ENCODE results near the gene ZBTB12.

Gene ZBTB12

DNA sequence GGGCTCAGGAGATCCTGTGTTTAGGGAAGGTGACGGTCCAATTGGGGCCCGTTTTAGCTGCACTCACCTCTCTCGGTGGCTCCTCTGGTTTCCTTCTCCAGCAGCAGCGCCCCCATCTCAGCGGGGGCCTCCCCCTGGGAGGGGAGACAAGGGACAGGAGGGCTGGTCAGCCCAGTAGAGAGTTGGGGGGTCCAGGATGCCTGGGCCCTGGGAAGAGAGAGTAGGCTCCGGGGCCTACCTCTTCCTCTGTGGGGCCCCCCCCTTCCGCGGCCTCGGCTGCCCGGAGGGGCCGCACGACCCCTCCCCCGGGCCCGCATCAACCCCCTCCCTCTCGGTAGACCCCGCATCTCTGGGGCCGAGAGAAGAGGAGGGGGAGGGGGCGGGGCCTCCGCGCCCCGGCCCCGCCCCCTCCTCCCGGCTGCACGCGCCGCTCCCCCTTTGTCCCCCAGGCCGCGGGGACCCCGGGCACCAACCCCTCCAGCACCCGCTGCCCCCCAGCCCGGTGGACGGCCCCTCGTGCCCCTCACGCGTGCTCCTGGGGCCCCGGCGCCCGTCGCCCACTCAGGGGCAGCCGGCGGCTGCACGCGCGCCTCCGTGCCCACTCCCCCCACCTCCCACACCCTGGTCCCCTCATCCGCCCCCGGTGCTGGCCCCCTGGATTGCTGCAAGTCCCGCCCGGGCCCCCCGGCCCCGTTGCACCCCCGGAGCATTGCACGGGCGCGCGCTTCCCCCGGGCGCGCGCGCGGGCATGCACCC, 4.9 kb downstream of the ZBTB12 start:
- DNase-seq, result no peak

DNA sequence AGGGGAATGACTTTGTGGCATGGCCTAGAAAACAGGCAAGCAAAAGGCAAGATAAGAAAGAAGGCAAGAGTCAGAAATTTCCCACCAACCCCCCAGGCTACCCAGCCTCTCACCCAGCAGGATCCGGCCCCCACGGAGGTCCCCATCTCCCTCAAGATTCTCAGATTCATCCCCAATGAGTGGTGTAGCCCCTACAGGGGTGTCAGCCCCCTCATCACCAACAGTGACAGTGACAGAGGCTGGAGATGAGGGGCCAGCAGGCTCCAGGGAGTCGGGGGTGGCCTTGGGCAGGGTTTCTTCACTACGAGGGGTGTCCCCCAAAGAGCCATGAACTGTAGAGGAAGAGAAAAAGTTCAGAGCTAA, 5.4 kb downstream of the ZBTB12 start:
- no peak for DNase-seq

DNA sequence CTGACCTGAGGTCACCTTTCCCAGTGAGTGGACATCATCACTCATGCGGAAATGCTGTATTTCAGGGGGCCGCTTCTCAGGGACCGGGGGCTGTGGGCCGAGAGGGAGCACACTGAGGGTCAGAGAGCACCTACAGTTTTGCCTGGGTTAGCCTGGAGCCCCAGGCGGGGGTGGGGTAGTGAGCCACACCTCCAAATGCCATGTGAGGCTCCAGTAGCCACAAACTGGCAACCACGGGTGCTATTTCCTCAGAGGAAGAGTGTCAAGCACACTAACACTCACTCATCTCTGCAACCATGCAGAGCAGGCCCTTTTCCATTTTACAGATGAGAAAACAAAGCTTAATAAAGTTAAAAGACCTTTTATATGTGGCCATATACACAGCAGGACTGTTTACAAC, 9.1 kb downstream of the ZBTB12 start:
- no peak for DNase-seq

DNA sequence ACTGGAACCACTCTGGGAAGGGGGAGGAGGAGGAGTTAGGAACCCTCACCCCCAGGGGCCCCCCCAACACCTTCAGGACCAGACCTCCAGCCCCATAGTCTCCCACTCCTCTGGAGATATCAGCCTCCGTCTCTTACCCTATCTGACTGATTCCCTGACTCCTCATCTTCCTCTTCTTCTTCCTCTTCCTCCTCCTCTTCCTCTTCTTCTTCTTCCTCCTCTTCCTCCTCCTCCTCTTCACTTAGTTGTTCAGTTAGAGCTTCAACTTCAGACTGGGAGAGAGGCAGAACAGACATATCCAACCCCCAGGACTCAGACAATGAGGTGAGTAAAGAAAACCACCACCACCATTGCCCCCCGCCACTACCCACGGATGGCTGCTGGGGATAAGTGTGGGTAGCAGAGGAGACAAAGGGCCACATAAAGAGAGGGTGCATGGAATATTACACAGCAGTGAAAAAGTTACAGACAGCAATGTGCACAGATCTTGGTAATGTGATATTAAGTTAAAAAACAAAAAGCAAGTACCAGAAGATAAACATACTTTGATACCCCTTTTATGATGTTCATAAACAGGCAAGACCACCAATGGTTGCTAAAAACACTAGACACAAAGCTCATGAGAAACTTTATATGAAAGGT, 12.4 kb downstream of the ZBTB12 start:
- no peak for DNase-seq

DNA sequence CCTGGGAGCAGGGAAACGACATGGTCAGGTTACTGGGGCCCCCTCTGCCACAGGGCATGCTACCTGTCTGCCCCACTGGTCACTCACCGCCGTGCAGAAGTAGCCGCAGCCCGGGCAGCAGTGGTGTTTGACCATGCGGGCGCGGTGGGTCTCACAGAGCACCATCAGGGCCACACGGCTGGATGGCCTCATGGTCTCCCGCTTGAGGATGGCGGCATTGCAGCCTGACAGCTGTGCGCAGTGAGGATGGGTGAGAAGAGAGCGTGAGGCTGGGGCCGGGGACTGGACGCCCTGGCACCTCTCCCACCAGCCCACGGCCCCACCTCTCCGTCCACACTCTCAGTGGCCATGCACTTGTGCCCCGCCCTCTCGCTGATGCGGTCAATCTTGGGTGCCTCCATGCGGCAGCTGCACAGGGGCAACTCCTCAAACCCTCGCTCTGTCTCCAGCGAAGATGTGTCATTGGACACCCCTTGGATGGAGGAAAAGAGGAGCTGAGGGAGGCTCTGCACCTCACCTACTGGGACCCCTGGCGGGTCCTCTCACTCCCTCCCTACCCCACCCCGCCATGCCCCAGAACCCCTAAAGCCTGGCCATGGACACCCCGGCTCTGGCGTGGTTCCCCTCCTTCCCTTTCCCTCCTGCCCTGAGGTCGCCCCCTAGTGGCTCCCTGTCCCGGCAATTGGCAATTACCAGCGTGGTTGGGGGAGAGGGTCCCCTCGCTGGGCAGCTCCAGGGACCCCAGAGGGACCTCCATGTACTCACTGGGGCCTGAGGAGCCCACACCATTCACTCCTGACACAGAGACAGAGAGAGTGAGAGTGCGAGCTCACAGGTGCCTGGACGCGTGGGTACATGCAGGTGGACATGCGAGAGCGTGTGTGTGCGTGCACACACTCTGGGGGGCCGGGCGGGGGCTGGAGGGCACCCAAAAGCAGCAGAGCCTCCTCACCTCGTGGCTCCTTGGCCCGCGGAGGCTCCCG, 13.3 kb downstream of the ZBTB12 start:
- DNase-seq, result peak; percentile 50

DNA sequence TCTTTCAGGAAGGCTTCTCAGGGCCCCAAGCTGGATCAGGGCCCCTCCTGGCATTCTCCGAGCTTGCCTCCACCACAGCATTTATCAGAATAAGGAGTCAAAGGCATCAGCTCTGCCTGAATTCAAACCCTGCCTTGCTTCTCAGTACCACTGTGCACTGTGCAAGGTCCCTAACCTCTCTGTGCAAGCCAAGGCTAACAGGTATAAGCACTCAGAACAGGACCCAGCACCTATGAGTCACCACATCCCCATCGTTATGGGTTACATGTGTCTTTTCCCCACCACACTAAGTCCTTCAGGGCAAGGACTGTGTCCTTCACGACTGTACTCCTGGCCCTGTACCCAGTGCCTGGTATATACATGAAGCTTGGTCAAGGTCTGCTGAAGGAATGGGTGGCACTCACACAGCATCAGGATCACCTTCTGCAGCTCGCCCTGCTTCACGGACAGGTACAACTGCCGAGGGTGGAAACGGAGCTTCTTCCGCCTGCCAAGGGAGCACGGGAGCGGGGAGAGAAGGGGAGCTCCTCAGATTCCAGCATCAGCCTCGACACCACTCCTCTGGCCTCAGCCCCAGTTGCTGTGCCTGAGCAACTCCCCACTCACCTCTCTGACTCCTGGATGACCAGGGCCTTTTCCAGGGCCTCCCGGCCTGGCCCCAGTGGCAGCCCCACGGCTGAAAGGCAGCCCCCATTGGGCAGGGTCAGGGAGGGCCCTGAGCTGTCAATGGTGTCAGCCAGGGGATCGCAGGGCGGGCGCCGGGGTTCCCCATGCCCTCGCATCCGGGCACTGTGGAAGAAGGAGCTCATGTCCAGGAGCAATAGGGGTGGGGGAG, 14.5 kb downstream of the ZBTB12 start:
- no peak for DNase-seq

DNA sequence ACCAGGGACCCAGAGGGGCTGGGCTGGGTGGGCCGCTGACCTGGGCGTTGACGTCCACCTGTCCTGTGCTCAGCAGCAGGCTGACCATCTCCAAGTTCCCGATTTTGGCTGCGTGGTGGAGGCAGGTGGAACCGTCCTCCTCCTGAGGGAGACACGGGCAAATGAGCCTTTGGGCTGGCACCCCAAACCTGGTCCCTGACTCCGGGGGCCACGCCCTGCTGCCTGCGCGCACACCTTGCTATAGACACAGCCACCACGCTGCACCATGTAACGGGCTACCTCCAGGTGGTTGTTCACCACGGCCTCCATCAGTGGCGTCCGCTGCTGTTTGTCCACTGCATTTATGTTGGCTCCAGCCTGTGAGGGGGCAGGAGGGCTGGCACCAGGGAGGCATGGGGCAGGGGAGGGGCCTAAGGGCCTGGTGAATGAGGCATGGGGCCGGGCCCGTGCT, 15.3 kb downstream of the ZBTB12 start:
- DNase-seq, result no peak

DNA sequence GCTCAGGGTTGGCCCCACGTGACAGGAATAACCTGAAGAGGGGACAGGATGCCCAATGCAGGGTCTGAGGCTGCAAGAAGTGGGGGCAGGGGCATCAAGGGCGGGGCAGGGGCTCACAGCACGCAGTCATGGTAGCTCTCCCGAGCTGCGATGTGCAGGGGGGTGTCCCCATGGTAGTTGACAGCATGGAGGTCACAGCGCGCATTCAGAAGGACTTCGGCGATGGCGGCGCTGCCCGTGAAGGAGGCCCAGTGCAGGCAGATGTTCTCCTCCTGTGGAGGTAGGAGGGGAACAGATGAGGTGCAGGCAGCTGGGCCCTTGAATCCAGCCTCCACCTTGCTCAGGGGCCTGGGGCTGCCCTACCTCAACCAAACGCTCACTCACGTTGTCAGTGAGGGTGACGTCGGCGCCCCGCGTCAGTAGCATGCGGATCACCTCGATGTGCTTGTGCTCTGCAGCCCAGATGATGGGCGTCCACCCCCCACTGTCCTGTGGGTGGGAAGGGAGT, 17.3 kb downstream of the ZBTB12 start:
- no peak for DNase-seq

DNA sequence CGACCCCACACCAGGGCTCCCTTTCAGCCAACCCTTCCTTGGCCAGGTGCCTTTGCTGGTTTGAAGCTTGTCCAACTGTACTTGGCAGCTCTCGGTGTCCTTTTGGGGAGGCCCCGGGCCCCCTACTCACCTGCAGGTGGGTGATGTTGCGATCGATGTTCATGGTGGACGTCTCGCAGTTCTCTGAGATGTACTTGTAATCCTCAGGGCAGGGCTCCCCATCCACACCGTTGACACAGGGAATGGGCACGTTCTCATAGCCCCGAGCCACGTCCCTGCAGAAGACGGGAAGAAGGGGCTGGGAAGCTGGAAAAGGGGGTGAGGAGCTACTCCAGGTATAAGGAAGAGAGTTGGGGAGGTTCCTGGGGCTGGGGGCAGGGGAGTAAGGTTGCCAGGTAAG, 18.2 kb downstream of the ZBTB12 start:
- no peak for DNase-seq

DNA sequence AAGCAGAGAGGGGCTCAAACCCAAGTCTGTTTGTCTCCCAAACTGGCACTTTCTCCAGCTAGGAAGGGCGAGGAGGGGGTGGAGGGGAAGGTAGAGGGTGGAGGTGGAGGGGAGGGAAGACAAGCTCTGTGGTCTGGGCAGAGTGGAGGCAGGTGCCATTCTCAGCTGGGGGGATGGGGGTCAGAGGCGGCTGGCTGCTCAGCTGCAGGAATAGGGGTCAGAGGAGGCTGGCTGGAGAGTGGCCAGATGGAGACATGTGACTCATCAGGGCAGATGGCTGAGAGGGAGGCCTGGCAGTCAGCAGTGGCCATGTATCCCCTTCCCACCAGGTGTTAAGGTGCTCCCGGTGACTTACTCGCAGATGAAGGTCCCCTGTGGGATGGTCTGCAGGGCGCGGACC, 19.5 kb downstream of the ZBTB12 start:
- DNase-seq, result no peak

DNA sequence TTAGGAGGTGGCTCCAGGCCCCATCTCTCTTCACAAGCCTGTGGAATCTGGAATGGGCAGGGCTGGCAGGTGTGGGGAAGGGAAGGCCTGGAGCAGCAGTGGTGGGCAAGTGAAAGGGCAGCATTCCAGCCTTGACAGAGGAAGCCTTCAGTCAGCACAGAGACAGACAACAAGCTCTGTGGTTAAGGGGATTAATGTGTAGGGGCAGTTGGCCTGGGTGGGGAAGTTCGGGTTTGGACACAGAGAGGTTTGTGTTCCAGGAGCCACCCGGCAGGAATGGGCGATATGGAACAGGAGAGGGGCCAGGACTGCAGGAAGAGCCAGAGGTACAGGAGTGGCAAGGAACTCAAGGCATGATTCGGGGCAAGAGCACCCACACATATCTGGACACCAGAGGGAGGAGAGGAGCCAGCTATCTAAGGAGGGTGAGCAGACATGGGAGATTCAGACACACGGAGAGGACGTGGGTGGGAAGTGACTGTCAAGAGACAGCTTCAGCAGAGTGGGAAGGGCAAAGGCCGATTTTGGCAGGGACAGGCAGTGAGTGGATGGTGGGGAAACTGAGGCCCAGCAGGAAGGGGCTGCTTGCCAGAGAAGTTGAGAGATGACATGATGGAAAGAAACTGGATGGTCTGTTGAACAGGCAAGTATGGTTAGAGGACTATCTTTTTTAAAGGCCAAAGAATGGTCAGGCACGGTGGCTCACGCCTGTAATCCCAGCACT, 20.6 kb downstream of the ZBTB12 start:
- DNase-seq, result no peak

DNA sequence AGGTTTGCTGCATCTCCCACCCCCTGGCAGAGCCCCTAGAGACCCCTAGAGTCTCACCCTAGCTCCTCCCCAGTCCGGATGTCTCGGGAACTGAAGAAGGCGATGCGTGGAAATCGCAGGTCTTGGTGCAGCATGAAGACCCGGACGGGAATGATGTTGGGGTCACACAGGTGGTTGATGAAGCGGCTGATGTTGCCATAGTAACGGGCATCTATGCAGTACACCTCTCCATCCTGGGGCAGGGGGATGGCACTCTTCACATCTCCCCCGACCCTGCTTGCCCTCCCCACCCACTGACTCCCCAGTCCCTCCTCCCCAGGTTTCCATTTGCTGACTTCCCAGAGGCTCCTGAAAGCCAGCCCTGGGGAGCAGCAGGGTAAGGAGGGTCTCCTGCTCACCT, 21.3 kb downstream of the ZBTB12 start:
- DNase-seq, result no peak

DNA sequence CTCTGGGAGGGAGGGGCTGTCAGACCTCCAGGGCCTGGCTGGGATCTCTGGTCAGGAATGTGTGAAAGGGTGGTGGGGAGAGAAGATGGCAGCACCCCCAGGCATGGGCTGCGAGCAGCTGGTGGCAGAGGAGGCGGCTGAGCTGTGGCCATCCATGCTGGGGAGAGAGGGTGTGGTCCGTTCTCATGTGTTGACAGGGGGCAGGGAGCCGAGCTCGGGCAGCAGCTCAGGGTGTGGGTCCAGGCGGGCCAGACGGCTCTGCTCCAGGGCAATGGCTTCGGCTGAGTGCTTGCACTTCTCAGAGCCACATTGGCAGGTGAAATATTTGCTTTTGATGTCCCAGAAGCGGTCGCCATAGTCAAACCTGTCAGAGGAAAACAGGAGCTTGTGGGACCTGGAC, 22.0 kb downstream of the ZBTB12 start:
- no peak for DNase-seq

DNA sequence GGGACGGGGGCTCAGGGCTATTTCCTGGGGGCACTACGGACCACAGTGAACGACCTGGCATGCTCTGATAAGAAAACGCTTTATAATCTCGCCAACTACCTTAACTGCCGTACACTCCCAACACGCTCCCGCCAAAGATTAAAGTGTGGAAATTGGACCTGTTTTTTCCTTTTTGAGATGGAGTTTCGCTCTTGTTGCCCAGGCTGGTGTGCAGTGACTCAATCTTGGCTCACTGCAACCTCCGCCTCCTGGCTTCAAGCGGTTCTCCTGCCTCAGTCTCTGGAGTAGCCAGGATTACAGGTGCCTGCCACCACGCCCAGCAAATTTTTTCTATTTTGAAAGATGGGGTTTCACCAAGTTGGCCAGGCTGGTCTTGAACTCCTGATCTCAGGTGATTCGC, 22.7 kb downstream of the ZBTB12 start:
- no peak for DNase-seq

DNA sequence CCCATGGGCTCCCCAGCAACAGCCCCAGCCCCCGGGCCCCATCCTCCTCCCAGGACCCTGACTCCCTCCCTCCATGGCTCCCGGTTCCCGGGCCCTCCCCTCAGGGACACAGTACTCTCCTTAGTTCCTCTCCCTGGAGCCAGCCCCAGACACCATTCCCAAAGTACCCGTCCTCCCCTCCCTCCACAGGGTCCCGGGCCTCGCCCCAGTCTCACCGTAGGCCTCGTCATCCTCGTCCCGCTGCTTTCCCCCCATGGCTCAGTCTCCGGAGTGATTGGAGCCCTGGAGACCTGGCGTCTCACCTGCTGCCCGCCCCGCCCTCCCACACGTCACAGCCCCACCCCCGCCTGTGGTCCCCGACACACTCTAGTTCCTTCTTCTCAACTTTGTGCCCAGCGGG, 23.2 kb downstream of the ZBTB12 start, which contains the start of gene SLC44A4:
Gene SLC44A4 (minus strand): TSS at position 272 of the 400 bp plus-strand sequence. CDS start 17 bp downstream, at position 255.
- no peak for DNase-seq

DNA sequence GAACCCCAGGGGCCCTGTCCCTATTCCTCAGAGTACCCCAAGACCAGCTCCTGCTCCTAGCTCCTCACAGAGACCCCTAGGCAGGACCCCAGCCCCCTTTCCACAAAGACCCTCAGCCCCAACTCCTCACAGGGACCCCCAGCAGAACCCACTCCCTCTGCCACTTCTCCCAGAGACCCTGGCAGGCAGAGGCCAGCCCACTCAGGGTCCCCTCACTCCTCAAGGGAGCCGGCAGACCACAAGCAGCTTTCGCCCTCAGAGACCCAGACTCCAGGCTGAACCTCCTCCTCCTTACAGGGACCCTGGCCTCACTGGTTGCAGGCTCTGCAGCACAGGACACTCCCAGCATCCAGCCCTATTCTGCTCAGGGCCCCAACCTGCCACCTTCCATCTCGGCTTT, 23.7 kb downstream of the ZBTB12 start:
- DNase-seq, result no peak

DNA sequence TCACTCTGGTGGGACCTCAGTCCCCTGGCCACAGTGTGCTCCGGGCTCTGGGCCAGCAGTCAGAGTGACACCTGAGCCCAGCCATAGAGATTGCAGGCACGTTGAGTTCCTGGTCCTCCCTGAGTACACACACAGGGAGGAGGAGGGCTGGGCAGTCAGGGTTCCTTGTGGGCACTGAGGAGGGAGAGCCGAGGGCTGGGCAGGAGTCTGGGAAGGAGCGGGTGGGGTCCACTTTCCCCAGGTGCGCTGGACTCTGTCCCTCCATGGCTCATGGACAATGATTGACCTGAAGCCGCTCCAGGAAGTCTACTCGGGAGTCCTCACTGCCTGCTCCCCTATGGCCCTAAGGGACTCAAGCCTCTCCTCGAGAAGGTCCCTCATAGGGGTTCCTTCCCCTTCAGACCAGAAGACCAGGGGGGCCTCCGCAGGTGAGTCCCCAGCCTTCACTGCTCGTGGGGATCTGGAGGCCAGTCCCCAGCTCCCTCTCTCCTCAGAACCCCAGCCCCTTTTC, 24.2 kb downstream of the ZBTB12 start:
- DNase-seq, result no peak

DNA sequence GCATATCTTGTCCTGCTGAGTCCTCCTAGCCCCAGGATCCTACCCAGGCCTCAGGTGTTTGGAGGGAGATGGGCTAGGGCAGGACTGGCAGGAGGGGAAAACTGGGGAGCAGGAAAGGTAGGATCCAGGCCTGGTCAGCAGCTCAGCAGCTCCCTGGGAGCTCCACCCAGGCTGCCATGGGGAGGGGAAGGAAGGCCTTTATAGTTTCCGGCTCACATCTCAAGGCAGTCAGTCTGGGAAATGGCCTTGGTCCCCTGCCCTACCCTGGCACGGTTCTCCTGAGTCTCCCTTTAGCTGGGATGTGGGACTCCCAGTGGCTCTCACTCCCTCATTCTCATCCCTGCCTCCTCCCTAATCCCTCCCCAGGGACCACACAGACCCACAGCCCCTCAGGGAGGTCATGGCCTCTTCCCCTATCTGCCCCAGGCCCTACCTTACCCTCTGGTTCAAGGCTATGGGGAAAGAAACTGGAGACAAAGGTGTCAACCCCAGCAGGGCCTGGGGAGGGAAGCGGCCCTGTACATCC, 24.7 kb downstream of the ZBTB12 start:
- no peak for DNase-seq

DNA sequence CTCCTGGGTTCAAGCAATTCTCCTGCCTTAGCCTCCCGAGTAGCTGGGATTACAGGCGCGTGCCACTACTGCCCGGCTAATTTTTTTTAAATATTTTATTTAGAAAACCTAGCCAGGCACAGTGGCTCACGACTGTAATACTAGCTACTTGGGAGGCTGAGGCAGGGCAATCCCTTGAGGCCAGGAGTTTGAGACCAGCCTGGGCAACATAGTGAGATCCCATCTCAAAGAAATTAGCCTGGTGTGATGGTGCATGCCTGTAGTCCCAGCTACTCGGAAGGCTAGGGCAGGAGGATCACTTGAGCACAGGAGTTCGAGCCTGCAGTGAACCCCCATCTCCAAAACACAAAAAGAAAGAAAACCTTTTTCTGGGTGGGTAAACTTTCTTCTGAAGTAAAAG, 25.5 kb downstream of the ZBTB12 start:
- no peak for DNase-seq

DNA sequence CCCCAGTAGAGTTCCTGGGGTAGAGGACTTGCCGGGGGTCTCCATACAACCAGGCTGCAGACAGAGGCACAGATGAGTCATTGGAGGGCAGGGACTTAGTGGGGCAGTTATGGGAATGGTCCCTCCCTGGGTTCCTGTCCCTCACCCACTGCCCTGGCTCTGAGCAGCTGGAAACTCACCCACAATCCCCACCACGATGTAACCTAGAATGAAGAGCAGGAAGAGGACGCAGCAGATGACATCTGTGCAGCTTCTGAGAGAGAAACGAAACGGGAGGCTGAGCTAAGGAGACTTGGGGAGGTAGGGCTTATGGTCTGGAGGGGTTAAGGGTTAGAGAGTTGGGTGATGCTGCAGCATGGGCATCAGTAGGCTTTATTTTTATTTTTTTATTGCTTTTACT, 26.0 kb downstream of the ZBTB12 start:
- DNase-seq, result no peak

Data from eye (tissue), 1 donor.